IMR-90 (cell line): ENCODE results near the gene ESYT1.

Experiments
- CHD1 ChIP-seq: IDR thresholded peaks from 2 replicates; pipeline ENCODE4 v1.6.1; 2012; ENCODE audit warnings: low read depth, low read length, improper control_type of control experiment
- CTCF ChIP-seq: conservative IDR thresholded peaks from 2 replicates; pipeline ENCODE4 v1.5.1; 2012; ENCODE audit warnings: mild to moderate bottlenecking, low read depth, low read length, improper control_type of control experiment
- MAFK ChIP-seq: IDR thresholded peaks from 2 replicates; pipeline ENCODE4 v1.6.1; 2012; ENCODE audit warnings: low read depth, low read length, improper control_type of control experiment
- MAZ ChIP-seq: IDR thresholded peaks from 2 replicates; pipeline ENCODE4 v1.6.1; 2012; ENCODE audit warnings: low read depth, mild to moderate bottlenecking, low read length, improper control_type of control experiment, moderate library complexity, borderline replicate concordance
- MXI1 ChIP-seq: IDR thresholded peaks from 2 replicates; pipeline ENCODE4 v1.6.1; 2012; ENCODE audit warnings: low read depth, mild to moderate bottlenecking, low read length, moderate library complexity, borderline replicate concordance
- POLR2A ChIP-seq: IDR thresholded peaks from 2 replicates; pipeline ENCODE4 v1.6.1; 2012; ENCODE audit warnings: mild to moderate bottlenecking, low read depth, low read length
- RAD21 ChIP-seq: IDR thresholded peaks from 2 replicates; pipeline ENCODE4 v1.6.1; 2012; ENCODE audit warnings: low read length, improper control_type of control experiment
- RCOR1 ChIP-seq: IDR thresholded peaks from 2 replicates; pipeline ENCODE4 v1.6.1; 2012; ENCODE audit warnings: mild to moderate bottlenecking, low read length, improper control_type of control experiment; ENCODE audit not compliant: insufficient replicate concordance
- RFX5 ChIP-seq: IDR thresholded peaks from 2 replicates; pipeline ENCODE4 v1.8.0; 2012; ENCODE audit warnings: low read depth, mild to moderate bottlenecking, low read length, moderate library complexity

GRCh38 chr12:56086096-56086495 lies 42.0 kb upstream of the ESYT1 start:
- no peak for TF ChIP-seq CTCF
- no peak for TF ChIP-seq MXI1
- no peak for TF ChIP-seq POLR2A
- TF ChIP-seq MAFK, result no peak
- no peak for TF ChIP-seq RAD21
- TF ChIP-seq RFX5, result no peak
- no peak for TF ChIP-seq MAZ
- TF ChIP-seq RCOR1, result no peak
- no peak for TF ChIP-seq CHD1
